ENCODE results near the gene CCDC71L. TPM values are rescaled to one million over a fixed set of nuclear protein-coding genes. Genes with fewer than 3 reads are reported as not detected.

The CCDC71L gene
- total and polyA plus RNA-seq, 7 donors = 2.8 to 12.4 (median 5.1) TPM

- no peak overlapping the region for H3K27ac ChIP-seq
- no peak overlapping the region for H3K4me3 ChIP-seq
- no peaks in the 10 kb centered on the region for H3K27me3 ChIP-seq (ENCODE audit: insufficient read depth in 3 of 3, low read length in 2 of 3)
- intact Hi-C loops (cut with DNase I) = no loop called here
- H3K4me1 ChIP-seq = peaks cover 4% of the 10 kb centered on the region
- DNase-seq = no peak
- TF ChIP-seq, protein P1, sequence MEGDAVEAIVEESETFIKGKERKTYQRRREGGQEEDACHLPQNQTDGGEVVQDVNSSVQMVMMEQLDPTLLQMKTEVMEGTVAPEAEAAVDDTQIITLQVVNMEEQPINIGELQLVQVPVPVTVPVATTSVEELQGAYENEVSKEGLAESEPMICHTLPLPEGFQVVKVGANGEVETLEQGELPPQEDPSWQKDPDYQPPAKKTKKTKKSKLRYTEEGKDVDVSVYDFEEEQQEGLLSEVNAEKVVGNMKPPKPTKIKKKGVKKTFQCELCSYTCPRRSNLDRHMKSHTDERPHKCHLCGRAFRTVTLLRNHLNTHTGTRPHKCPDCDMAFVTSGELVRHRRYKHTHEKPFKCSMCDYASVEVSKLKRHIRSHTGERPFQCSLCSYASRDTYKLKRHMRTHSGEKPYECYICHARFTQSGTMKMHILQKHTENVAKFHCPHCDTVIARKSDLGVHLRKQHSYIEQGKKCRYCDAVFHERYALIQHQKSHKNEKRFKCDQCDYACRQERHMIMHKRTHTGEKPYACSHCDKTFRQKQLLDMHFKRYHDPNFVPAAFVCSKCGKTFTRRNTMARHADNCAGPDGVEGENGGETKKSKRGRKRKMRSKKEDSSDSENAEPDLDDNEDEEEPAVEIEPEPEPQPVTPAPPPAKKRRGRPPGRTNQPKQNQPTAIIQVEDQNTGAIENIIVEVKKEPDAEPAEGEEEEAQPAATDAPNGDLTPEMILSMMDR (IDR thresholded peaks at IDR 0.05) = no peak
- 18 to 25% (median 23%) methylated on average over 2 of the region's 2 CpGs for WGBS, 3 donors
- no peak for ATAC-seq
- H3K9me3 ChIP-seq = peaks cover under 1% of the 10 kb centered on the region
- no peaks in the 10 kb centered on the region for H3K36me3 ChIP-seq (ENCODE audit: insufficient read depth in 1 of 2, low read depth in 1 of 2)
These were observed 43.1 kb downstream of the CCDC71L start for GRCh38 chr7:106617860-106618259.

- TF ChIP-seq, protein P1 (IDR thresholded peaks at IDR 0.05) = no peak
- DNase-seq (no peak), ATAC-seq (no peak)
- Histone ChIP-seq H3K36me3 (ENCODE audit: insufficient read depth in 1 of 2, low read depth in 1 of 2) (no peaks in the 10 kb centered on the region), H3K4me3 (no peak overlapping the region), H3K4me1 (peaks cover 4% of the 10 kb centered on the region), H3K27ac (no peak overlapping the region), H3K9me3 (peaks cover 8% of the 10 kb centered on the region), H3K27me3 (ENCODE audit: insufficient read depth in 3 of 3, low read length in 2 of 3) (no peaks in the 10 kb centered on the region)
- intact Hi-C loops (cut with DNase I) = no loop called here
These were observed 44.3 kb downstream of the CCDC71L start for GRCh38 chr7:106616708-106617051.

DNA sequence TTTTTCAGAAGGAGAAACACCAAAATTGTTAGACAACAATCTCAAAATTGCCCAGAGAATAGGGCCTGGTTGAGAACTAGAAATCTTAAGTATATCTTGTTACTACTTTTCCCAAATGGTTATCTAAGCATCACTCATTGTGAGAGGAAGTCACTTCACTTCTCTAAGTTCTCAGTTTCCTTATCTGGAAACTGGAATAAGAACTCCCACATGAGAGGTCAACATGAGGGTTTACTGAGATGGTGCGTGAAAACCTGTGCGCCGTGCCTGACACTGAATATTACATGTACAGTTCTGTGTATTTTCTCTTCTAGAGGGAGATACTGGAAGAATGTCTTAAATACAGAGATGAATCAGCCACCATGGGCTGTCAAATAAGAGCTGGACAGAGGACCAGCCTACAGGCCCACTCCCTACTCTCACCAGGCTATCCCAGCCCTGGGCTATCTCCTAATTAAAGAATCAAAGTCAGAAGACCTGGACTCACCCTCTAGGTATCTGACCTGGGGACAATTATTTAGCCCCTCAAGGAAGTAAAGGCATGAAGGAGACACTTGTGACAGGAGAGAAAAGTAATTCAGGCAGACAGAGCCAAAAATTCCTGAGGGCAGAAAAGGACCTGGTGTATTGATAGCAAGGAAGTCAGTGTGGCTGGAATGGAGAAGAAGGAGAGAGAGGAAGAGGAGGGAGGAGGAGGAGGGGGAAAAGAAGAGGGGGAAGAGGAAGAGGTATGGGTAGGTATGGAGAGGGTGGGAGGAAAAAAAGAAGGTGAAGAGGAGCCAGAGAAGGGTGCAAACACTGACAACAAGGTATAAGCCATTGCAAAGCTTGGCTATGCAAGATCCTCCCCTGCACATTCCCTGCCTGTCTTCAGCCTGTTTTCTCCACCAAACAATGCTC lies 44.9 kb downstream of the CCDC71L start:
- Histone ChIP-seq H3K9me3 (peaks cover 8% of the 10 kb centered on the region), H3K27ac (no peak overlapping the region), H3K4me3 (no peak overlapping the region), H3K4me1 (peaks cover 4% of the 10 kb centered on the region), H3K27me3 (ENCODE audit: insufficient read depth in 3 of 3, low read length in 2 of 3) (no peaks in the 10 kb centered on the region), H3K36me3 (ENCODE audit: insufficient read depth in 1 of 2, low read depth in 1 of 2) (no peaks in the 10 kb centered on the region)
- WGBS, 3 donors = 94 to 98% (median 97%) methylated on average over 3 of the region's 3 CpGs
- DNase-seq = no peak
- TF ChIP-seq, protein P1 (IDR thresholded peaks at IDR 0.05) = no peak
- no peak for ATAC-seq
- intact Hi-C loops (cut with DNase I) = no loop called here

DNA sequence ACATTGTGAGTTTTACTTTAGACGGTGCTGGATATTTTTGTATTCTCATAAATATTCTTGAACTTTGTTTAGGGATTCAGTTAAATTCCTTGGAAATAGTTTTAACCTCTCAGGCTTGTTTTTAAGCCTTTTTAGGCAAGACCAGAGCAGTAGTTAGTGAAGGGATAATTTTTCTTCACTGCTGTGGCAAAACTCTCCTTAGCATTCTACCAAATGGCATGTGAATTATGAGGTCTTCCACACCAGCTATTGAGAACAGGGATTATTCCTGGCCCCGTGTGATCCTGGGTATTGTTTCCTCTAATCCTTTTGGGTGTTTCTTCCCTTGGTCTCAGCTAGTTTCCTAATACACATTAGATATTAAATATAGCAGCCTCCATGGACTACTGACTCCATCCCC lies 46.2 kb downstream of the CCDC71L start:
- Histone ChIP-seq H3K4me3 (no peak overlapping the region), H3K27me3 (ENCODE audit: insufficient read depth in 3 of 3, low read length in 2 of 3) (no peaks in the 10 kb centered on the region), H3K36me3 (ENCODE audit: insufficient read depth in 1 of 2, low read depth in 1 of 2) (no peaks in the 10 kb centered on the region), H3K4me1 (peaks cover 4% of the 10 kb centered on the region), H3K27ac (no peak overlapping the region), H3K9me3 (peaks cover 8% of the 10 kb centered on the region)
- no peak for ATAC-seq
- DNase-seq = no peak
- WGBS, 3 donors = 5 to 11% (median 10%) methylated on average over 2 of the region's 2 CpGs
- intact Hi-C loops (cut with DNase I) = no loop called here
- TF ChIP-seq, protein P1 (IDR thresholded peaks at IDR 0.05) = no peak
